NCI-H146 (cell line): ENCODE results near the gene LRSAM1.

Experiments
- DNase-seq: peaks from one replicate; lab custom pipeline; 2025; lab: John Stamatoyannopoulos, UW

LRSAM1 gene

GRCh38 chr9:127497656-127498290 lies 46.5 kb downstream of the LRSAM1 start:
- no peak for DNase-seq

DNA sequence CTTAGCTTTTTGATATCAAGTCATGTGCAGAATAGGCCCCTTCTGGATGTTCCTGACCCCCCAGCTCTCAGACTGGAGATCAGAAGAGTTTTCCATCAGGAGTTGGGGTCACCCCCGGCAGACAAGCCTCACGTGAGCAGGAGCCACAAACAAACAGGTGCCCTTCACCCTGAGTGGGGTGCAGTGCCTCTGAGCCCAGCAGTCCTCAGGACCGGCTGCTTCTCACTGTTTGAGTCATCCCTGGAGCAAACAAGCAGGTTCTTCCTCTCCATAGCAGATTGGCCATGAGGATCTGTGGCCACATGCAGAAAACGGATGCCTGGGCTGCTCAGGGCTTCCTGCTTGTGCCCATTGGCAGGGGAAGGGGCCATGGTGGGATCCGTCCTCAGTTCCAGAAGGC lies 47.0 kb downstream of the LRSAM1 start:
- DNase-seq, result no peak

GRCh38 chr9:127500399-127500798 lies 49.1 kb downstream of the LRSAM1 start:
- no peak for DNase-seq

GRCh38 chr9:127500862-127501261 lies 49.6 kb downstream of the LRSAM1 start:
- DNase-seq, result no peak

DNA sequence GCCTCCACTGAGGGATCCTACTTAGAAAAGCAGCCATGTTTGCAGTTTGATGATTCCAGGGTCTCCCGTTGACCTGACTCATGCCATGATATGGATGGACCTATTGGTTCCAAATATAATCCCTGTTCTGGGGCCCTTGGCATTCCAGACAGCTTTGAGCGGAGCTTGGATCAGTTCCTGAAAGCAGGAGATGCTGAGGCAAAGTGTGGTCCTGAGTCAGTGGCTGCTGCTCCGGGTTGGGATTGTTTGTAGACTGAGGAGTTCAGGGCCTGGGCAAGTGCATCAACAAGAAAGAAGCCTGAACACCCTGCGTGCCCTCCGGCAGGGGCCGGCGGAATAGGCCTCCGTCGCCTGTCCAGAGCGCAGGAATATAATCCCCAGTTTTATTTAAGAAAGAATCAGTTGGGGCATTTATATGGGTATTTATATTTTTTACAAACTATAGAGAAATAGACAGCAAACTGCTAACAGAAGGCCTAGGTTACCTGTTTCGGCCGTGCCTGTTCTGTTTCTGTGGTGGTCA lies 50.6 kb downstream of the LRSAM1 start:
- no peak for DNase-seq

DNA sequence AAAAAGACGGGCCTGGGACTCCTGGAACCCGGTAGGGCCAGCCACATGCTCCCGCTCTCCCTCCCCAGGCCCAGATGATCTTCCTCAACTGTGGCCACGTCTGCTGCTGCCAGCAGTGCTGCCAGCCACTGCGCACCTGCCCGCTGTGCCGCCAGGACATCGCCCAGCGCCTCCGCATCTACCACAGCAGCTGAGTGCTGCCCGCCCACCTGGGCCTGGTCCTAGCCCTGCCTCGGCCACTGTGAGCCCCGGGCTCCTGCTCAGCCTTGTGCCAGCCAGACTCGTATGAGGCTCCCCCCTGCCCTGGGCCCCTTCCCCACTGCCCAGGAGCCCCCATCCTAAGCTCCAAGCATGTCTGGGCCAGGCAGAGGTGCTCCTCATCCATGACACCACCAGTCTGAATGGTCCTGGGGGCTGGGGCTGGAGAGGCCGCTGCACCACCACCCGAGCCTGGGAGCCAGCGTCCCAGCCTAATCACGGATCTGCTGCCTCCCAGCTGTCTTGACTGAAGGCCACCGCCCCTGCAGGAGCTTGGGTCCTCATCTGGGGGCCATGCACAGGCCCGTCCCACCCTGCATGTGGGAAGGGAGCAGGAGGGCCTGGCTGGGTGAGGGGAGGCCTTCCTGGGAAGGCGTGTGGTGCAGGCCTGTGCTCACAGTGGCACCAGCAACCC lies 51.5 kb downstream of the LRSAM1 start:
- no peak for DNase-seq

DNA sequence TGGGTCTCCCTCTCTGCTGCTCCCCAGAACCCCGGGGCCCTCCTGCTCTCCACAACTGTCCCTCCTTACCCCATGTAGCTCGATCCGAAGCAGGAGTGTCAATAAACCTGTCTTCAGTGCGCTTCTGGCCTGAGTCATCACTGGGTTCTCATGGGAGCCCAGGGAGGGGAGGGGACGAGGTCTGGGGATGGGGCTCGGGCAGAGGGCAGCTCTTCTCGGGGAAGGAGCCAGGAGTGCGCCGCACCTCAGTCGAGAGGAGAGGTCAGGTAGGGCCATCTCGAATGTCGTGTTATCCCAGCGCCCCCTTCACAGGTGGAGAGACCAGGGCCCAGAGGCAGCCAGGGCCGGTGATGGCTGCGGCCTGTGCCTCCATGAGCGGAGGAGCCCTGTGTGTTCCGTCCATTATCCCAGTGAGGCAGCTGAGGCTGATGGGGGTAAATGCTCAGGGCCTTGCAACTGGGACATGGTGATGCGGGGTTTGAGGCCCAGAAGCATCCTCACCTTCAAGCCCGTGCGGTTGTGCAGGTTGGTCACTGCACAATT lies 52.1 kb downstream of the LRSAM1 start:
- DNase-seq, result no peak

DNA sequence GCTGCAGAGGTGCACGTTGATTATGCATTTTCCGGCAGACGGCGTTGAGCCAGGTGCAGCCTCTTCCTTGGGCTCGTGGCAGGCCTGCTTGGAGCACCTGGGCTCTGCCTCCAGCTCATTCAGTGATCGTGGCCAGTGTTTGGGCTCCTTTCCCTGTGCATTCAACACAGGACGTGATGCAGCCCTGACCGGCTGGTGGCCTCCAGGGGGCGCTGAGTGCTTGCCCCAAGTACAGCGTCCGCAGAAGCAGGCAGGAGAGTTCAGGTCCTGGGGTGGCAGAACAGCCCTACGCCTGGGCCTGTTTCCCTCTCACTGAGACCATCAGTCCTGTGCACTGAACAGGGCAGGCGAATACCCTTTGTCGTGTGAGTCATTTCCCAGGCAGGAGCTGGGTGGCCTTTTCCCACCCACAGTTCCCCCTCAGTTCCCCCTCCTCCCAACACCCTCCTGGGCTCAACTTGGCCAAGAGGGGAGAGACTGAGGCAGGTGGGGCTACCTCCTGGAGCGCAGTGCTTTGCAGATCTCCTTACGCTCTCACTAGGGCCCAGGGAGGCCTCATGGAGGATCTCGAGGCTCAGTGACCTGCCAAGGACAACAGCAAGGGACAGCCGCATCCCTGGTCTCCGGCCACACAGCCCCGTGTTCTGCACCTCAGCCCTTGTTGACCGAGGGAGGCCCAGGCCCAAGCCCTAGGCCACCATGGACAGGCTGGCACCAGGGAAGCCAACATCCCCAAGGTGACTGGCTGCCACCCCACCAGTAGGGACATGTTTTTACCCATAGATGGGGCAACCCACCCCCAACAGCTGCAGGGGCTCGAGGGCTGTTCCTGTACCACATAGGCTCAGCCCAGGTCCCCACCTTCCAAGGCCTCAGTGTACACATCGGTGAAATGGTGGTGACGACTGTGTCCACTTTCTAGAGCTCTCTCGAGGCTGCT lies 52.9 kb downstream of the LRSAM1 start:
- peak; percentile 52 for DNase-seq

GRCh38 chr9:127504887-127505251 lies 53.6 kb downstream of the LRSAM1 start:
- DNase-seq, result no peak

- no peak for DNase-seq
These were observed 54.2 kb downstream of the LRSAM1 start for GRCh38 chr9:127505396-127506116.

GRCh38 chr9:127506117-127506813 lies 55.0 kb downstream of the LRSAM1 start:
- no peak for DNase-seq

- DNase-seq, result no peak
These were observed 55.8 kb downstream of the LRSAM1 start for GRCh38 chr9:127506814-127507750.

GRCh38 chr9:127507751-127508648 lies 56.7 kb downstream of the LRSAM1 start:
- no peak for DNase-seq

GRCh38 chr9:127508901-127509260 lies 57.6 kb downstream of the LRSAM1 start:
- no peak for DNase-seq

DNA sequence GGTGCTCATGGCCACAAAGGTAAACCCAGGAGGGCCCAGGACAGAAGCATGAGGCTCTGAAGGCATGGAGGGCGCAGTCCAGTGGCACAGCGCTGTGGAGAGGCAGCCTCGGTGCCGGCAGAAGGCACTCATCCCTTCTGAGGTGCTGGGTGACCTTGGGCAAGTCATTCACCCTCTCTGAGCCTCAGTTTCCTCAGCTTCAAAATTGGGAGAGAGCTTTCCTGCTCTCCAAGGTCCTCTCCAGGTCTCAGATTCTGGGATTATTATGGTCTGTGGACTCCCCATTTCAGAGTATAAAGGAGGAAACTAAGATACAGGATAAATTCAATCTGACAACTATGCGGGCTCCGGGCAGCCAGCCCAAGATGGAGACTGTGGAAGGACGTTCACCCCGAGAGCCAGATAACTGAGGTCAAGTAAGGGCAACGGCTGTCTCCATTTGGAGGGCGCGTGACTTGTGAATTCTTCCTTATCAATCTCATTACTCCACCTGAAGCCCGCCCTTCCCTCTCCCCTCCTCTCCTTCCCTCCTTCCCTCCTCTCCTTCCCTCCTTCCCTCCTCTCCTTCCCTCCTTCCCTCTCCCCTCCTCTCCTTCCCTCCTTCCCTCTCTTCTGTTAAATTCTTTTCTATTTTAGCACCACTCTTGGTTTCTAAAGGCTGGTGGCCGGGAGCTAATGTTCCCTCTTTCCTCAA lies 58.1 kb downstream of the LRSAM1 start:
- no peak for DNase-seq

GRCh38 chr9:127509955-127510299 lies 58.6 kb downstream of the LRSAM1 start:
- DNase-seq, result no peak

DNA sequence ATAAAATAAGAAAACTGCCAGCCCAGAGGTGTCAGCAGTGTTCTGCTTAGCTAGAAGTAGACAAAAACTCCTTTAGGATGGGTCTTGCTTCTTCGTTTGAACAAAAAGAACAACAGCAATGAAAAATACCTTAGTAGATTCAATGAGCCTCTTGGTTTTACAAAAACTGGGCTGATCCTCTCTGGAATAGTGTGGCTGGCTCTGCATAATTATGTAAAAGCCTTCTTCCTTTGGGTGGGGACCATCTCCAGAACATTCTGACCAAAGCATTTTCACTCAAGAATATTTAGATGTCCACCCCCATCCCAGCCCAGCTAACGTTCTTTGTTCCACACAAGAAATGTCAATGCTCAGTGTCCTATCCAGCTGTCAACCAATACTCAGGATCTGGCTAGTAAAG lies 63.2 kb downstream of the LRSAM1 start:
- DNase-seq, result no peak

GRCh38 chr9:127516835-127517607 lies 65.7 kb downstream of the LRSAM1 start:
- DNase-seq, result no peak
